ENCODE measurements around the gene ZNRF3. TPM values are rescaled to one million over a fixed set of nuclear protein-coding genes. Genes with fewer than 3 reads are reported as not detected.

The ZNRF3 gene
- total RNA-seq, 1 experiment from 2014 or later = 8.1 TPM

- H3K4me1 ChIP-seq (ENCODE audit: insufficient read depth, low read length) = no peaks in the 10 kb centered on the region
- H3K79me2 ChIP-seq (ENCODE audit: low read length) = 0 out of 2 replicates have a peak, but pooled peaks cover 13% of the 10 kb centered on the region
These were observed 70.9 kb downstream of the ZNRF3 start for GRCh38 chr22:28953976-28954880.

GRCh38 chr22:28955817-28956216, 72.4 kb downstream of the ZNRF3 start:
- no peaks in the 10 kb centered on the region for H4K20me1 ChIP-seq (ENCODE audit: low read length)
- no peaks in the 10 kb centered on the region for H3K9me3 ChIP-seq (ENCODE audit: low read length)
- no peak overlapping the region for H3K4me3 ChIP-seq (ENCODE audit: low read length)
- ChIA-PET CTCF (no interaction called here), POLR2A (ENCODE audit: unreplicated experiment) (no interaction called here)
- no peak overlapping the region for H3K9ac ChIP-seq (ENCODE audit: low read length)
- no peak overlapping the region for H3K4me2 ChIP-seq (ENCODE audit: low read length)
- H3K27me3 ChIP-seq (ENCODE audit: low read length) = no peaks in the 10 kb centered on the region
- TF ChIP-seq EZH2 (IDR thresholded peaks at IDR 0.05; ENCODE audit: low read length, unreplicated experiment) (no peak), EZH2phosphoT487 (IDR thresholded peaks at IDR 0.05; ENCODE audit: borderline replicate concordance, low read length) (no peak), CTCF (conservative IDR thresholded peaks at IDR 0.05; ENCODE audit: low read depth, low read length) (no peak)
- intact Hi-C loops (cut with micrococcal nuclease) = no loop called here
- H3K27ac ChIP-seq (ENCODE audit: low read length) = no peak overlapping the region
- DNase-seq = no peak
- no peaks in the 10 kb centered on the region for H3K36me3 ChIP-seq (ENCODE audit: low read depth, low read length)
- ATAC-seq = no peak
- H3K79me2 ChIP-seq (ENCODE audit: low read length) = 0 out of 2 replicates have a peak, but pooled peaks cover 13% of the 10 kb centered on the region
- no peaks in the 10 kb centered on the region for H3K9me2 ChIP-seq (replicated peaks; ENCODE audit: low read length)
- no peaks in the 10 kb centered on the region for H3F3A ChIP-seq (ENCODE audit: low read length, unreplicated experiment)
- BruUV-seq (replicated peaks) = no TSS peak
- H3K4me1 ChIP-seq (ENCODE audit: insufficient read depth, low read length) = no peaks in the 10 kb centered on the region
- no peak overlapping the region for H2AFZ ChIP-seq (ENCODE audit: low read length)

More at GRCh38 chr22:28953976-28954880, 70.9 kb downstream of the ZNRF3 start:
- H4K20me1 ChIP-seq (ENCODE audit: low read length) = no peaks in the 10 kb centered on the region
- no peak overlapping the region for H3K4me2 ChIP-seq (ENCODE audit: low read length)
- H2AFZ ChIP-seq (ENCODE audit: low read length) = no peak overlapping the region
- H3K27me3 ChIP-seq (ENCODE audit: low read length) = no peaks in the 10 kb centered on the region
- no peak for ATAC-seq
- no peaks in the 10 kb centered on the region for H3K9me2 ChIP-seq (replicated peaks; ENCODE audit: low read length)
- no peaks in the 10 kb centered on the region for H3K36me3 ChIP-seq (ENCODE audit: low read depth, low read length)
- no peak overlapping the region for H3K9ac ChIP-seq (ENCODE audit: low read length)
- no peaks in the 10 kb centered on the region for H3K9me3 ChIP-seq (ENCODE audit: low read length)
- POLR2A ChIA-PET (ENCODE audit: unreplicated experiment) = no interaction called here
- CTCF ChIA-PET = no interaction called here
- no peak for TF ChIP-seq CTCF (conservative IDR thresholded peaks at IDR 0.05; ENCODE audit: low read depth, low read length)
- TF ChIP-seq EZH2 (IDR thresholded peaks at IDR 0.05; ENCODE audit: low read length, unreplicated experiment) = no peak
- TF ChIP-seq EZH2phosphoT487 (IDR thresholded peaks at IDR 0.05; ENCODE audit: borderline replicate concordance, low read length) = no peak
- no TSS peak for BruUV-seq (replicated peaks)
- intact Hi-C loops (cut with micrococcal nuclease) = no loop called here
- H3F3A ChIP-seq (ENCODE audit: low read length, unreplicated experiment) = no peaks in the 10 kb centered on the region
- no peak overlapping the region for H3K27ac ChIP-seq (ENCODE audit: low read length)
- no peak overlapping the region for H3K4me3 ChIP-seq (ENCODE audit: low read length)
- DNase-seq = no peak

- Histone ChIP-seq H4K20me1 (ENCODE audit: low read length) (no peaks in the 10 kb centered on the region), H3K9me2 (replicated peaks; ENCODE audit: low read length) (no peaks in the 10 kb centered on the region), H3K27ac (ENCODE audit: low read length) (no peak overlapping the region), H3K4me1 (ENCODE audit: insufficient read depth, low read length) (no peaks in the 10 kb centered on the region), H3K4me2 (ENCODE audit: low read length) (no peak overlapping the region), H3K9ac (ENCODE audit: low read length) (no peak overlapping the region), H3K4me3 (ENCODE audit: low read length) (no peak overlapping the region), H3F3A (ENCODE audit: low read length, unreplicated experiment) (no peaks in the 10 kb centered on the region), H3K79me2 (ENCODE audit: low read length) (0 out of 2 replicates have a peak, but pooled peaks cover 11% of the 10 kb centered on the region), H2AFZ (ENCODE audit: low read length) (no peak overlapping the region), H3K36me3 (ENCODE audit: low read depth, low read length) (no peaks in the 10 kb centered on the region), H3K27me3 (ENCODE audit: low read length) (no peaks in the 10 kb centered on the region), H3K9me3 (ENCODE audit: low read length) (no peaks in the 10 kb centered on the region)
- ATAC-seq (no peak), DNase-seq (no peak)
- ChIA-PET CTCF (no interaction called here), POLR2A (ENCODE audit: unreplicated experiment) (no interaction called here)
- no TSS peak for BruUV-seq (replicated peaks)
- intact Hi-C loops (cut with micrococcal nuclease) = no loop called here
- TF ChIP-seq EZH2 (IDR thresholded peaks at IDR 0.05; ENCODE audit: low read length, unreplicated experiment) = no peak
- TF ChIP-seq CTCF (conservative IDR thresholded peaks at IDR 0.05; ENCODE audit: low read depth, low read length) = no peak
- TF ChIP-seq EZH2phosphoT487 (IDR thresholded peaks at IDR 0.05; ENCODE audit: borderline replicate concordance, low read length) = no peak
These were observed 73.1 kb downstream of the ZNRF3 start for GRCh38 chr22:28956506-28956905.
